Measurements from ENCODE around the gene TMEM123.

DNA sequence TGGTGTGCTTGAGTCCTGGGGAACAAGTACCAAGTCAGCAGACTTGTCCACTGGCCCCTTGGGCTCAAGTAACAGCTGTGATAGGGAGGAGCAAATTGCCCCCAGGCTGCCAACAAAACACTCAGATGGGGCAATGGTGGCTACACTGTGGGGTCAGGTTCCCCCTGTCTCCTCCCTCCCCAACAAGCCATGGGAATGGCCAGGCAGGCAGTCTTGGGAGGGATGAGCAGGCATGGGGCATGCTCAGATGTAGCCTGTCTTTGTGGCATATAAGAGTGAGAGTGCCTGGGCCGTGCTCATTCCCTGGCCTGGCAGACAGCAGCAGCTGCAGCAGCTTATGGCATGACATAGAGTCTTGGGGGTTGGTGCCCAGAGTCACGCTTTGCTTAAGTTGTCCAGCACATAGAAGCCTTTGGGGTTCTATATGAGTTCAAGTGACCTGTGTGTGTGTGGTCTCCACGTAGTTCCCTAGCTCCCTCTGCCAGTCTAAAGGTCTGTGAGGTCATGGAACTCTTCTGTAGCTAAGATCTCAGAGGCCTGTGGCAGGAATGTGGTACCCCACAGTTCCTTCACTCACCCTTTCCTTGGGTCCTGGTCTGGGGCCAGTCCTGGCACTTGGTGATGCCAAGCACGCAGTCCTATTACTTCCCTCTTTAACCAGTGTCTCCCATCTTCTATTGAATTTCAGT is 60.9 kb downstream of the TMEM123 start:
- TF ChIP-seq TAF1 (IDR thresholded peaks at IDR 0.05; ENCODE audit: borderline replicate concordance, insufficient read depth, low read length) (no peak), REST (IDR thresholded peaks at IDR 0.05; ENCODE audit: insufficient read depth in 1 of 2, low read depth in 2 of 2, low read length in 2 of 2) (no peak), SIN3A (IDR thresholded peaks at IDR 0.05; ENCODE audit: borderline replicate concordance, insufficient read depth, low read length) (no peak)
